ENCODE results near the gene MRPL55. TPM values are rescaled to one million over a fixed set of nuclear protein-coding genes. Genes with fewer than 3 reads are reported as not detected.

MRPL55 gene
- polyA plus RNA-seq, 1 donor from 2014 or later, result 168 TPM

GRCh38 chr1:228146417-228147150 is 37.5 kb upstream of the MRPL55 start:
- Histone ChIP-seq H3K9me2 (ENCODE audit: insufficient read depth, low read length) (no peaks in the 10 kb centered on the region), H3K36me3 (ENCODE audit: insufficient read depth, low read length) (no peaks in the 10 kb centered on the region), H3K4me2 (ENCODE audit: low read length) (no peak overlapping the region), H3K27ac (ENCODE audit: low read length) (no peak overlapping the region), H4K20me1 (ENCODE audit: insufficient read depth) (peaks cover 10% of the 10 kb centered on the region), H2AFZ (ENCODE audit: low read depth, low read length) (no peak overlapping the region), H3K27me3 (ENCODE audit: insufficient read depth, low read depth, low read length) (no peaks in the 10 kb centered on the region), H3K4me3 (ENCODE audit: low read length) (no peak overlapping the region), H3K9ac (ENCODE audit: low read length) (no peak overlapping the region), H3F3A (ENCODE audit: insufficient read depth, low read length, poor library complexity, severe bottlenecking) (no peaks in the 10 kb centered on the region), H3K9me3 (ENCODE audit: low read length) (no peaks in the 10 kb centered on the region), H3K79me2 (replicated peaks; ENCODE audit: insufficient read depth, low read length) (peaks cover 19% of the 10 kb centered on the region)
- TF ChIP-seq POLR2AphosphoS5 (IDR thresholded peaks at IDR 0.05) (no peak), EP300 (conservative IDR thresholded peaks at IDR 0.05; ENCODE audit: poor library complexity, severe bottlenecking) (no peak), RAD21 (conservative IDR thresholded peaks at IDR 0.05) (no peak), TAF1 (IDR thresholded peaks at IDR 0.05; ENCODE audit: low read depth) (no peak), SMC3 (conservative IDR thresholded peaks at IDR 0.05; ENCODE audit: poor library complexity) (no peak)

DNA sequence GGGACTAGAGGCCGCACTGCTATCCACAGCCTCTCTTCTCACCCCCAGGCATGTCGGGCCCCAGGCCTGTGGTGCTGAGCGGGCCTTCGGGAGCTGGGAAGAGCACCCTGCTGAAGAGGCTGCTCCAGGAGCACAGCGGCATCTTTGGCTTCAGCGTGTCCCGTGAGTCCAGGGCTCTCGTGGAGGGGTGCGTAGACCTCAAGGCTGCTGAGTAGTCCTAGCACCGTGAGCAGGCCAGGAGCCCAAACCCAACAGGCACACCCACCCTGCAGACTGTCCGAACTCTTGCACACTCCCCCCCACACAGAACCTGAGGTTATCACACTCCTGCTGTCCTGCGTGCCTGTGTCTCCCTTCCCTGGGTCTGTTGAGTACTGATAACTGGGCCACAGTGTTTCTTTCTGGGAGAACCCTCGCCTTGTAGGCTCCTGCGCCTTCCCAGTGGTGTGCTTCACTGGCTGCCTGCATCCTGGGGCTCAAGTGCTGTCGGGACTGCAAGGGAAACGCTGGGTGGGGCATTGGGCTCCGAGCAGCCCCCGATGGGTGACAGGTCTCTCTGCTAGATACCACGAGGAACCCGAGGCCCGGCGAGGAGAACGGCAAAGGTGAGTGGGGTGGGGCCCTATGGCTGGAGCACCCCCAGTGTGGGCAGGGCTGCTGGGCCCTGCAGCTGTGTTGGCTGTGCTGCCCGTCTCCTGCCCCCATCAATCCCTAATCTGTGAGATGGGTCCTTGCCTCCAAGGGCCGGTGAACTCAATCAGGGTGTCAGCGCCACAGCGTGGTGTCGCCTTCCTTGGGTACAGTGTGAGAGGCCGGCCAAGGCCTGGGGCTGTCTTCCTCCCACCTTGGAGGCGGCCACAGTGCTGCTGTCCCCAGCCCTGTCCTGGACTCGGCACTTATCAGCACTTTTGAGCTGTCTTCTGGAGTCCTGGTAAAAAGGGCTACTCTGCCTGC is 36.6 kb upstream of the MRPL55 start:
- H3K9me3 ChIP-seq (ENCODE audit: low read length), result no peaks in the 10 kb centered on the region
- no peak overlapping the region for H3K9ac ChIP-seq (ENCODE audit: low read length)
- H3K9me2 ChIP-seq (ENCODE audit: insufficient read depth, low read length), result no peaks in the 10 kb centered on the region
- H3K27ac ChIP-seq (ENCODE audit: low read length), result no peak overlapping the region
- TF ChIP-seq RAD21 (conservative IDR thresholded peaks at IDR 0.05), result no peak
- TF ChIP-seq EZH2 (IDR thresholded peaks at IDR 0.05; ENCODE audit: borderline replicate concordance, insufficient read depth, low read length, poor library complexity, severe bottlenecking), result no peak
- TF ChIP-seq, protein P1, sequence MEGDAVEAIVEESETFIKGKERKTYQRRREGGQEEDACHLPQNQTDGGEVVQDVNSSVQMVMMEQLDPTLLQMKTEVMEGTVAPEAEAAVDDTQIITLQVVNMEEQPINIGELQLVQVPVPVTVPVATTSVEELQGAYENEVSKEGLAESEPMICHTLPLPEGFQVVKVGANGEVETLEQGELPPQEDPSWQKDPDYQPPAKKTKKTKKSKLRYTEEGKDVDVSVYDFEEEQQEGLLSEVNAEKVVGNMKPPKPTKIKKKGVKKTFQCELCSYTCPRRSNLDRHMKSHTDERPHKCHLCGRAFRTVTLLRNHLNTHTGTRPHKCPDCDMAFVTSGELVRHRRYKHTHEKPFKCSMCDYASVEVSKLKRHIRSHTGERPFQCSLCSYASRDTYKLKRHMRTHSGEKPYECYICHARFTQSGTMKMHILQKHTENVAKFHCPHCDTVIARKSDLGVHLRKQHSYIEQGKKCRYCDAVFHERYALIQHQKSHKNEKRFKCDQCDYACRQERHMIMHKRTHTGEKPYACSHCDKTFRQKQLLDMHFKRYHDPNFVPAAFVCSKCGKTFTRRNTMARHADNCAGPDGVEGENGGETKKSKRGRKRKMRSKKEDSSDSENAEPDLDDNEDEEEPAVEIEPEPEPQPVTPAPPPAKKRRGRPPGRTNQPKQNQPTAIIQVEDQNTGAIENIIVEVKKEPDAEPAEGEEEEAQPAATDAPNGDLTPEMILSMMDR (IDR thresholded peaks at IDR 0.05; ENCODE audit: poor library complexity, severe bottlenecking), result no peak
- no peak for TF ChIP-seq MXI1 (conservative IDR thresholded peaks at IDR 0.05; ENCODE audit: poor library complexity, severe bottlenecking)
- TF ChIP-seq, protein P2, sequence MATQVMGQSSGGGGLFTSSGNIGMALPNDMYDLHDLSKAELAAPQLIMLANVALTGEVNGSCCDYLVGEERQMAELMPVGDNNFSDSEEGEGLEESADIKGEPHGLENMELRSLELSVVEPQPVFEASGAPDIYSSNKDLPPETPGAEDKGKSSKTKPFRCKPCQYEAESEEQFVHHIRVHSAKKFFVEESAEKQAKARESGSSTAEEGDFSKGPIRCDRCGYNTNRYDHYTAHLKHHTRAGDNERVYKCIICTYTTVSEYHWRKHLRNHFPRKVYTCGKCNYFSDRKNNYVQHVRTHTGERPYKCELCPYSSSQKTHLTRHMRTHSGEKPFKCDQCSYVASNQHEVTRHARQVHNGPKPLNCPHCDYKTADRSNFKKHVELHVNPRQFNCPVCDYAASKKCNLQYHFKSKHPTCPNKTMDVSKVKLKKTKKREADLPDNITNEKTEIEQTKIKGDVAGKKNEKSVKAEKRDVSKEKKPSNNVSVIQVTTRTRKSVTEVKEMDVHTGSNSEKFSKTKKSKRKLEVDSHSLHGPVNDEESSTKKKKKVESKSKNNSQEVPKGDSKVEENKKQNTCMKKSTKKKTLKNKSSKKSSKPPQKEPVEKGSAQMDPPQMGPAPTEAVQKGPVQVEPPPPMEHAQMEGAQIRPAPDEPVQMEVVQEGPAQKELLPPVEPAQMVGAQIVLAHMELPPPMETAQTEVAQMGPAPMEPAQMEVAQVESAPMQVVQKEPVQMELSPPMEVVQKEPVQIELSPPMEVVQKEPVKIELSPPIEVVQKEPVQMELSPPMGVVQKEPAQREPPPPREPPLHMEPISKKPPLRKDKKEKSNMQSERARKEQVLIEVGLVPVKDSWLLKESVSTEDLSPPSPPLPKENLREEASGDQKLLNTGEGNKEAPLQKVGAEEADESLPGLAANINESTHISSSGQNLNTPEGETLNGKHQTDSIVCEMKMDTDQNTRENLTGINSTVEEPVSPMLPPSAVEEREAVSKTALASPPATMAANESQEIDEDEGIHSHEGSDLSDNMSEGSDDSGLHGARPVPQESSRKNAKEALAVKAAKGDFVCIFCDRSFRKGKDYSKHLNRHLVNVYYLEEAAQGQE (IDR thresholded peaks at IDR 0.05; ENCODE audit: borderline replicate concordance), result no peak
- TF ChIP-seq POLR2AphosphoS5 (IDR thresholded peaks at IDR 0.05), result no peak
- TF ChIP-seq SMC3 (conservative IDR thresholded peaks at IDR 0.05; ENCODE audit: poor library complexity), result no peak
- no peak for TF ChIP-seq EP300 (conservative IDR thresholded peaks at IDR 0.05; ENCODE audit: poor library complexity, severe bottlenecking)
- TF ChIP-seq TAF1 (IDR thresholded peaks at IDR 0.05; ENCODE audit: low read depth), result no peak
- H3K4me2 ChIP-seq (ENCODE audit: low read length), result no peak overlapping the region
- H3K79me2 ChIP-seq (replicated peaks; ENCODE audit: insufficient read depth, low read length), result peaks cover 26% of the 10 kb centered on the region
- peaks cover 16% of the 10 kb centered on the region for H4K20me1 ChIP-seq (ENCODE audit: insufficient read depth)
- no peak overlapping the region for H2AFZ ChIP-seq (ENCODE audit: low read depth, low read length)
- no peaks in the 10 kb centered on the region for H3K36me3 ChIP-seq (ENCODE audit: insufficient read depth, low read length)
- H3K27me3 ChIP-seq (ENCODE audit: insufficient read depth, low read depth, low read length), result no peaks in the 10 kb centered on the region
- no peak overlapping the region for H3K4me3 ChIP-seq (ENCODE audit: low read length)
- no peaks in the 10 kb centered on the region for H3F3A ChIP-seq (ENCODE audit: insufficient read depth, low read length, poor library complexity, severe bottlenecking)
